Bronchial epithelial cell (primary cell): ENCODE data around the gene GNB5. TPM values are rescaled to one million over a fixed set of nuclear protein-coding genes. Genes with fewer than 3 reads are reported as not detected.
"Not testable (repeated sequence)": the region's sequence is repeated elsewhere in the genome, so short reads cannot be mapped to it uniquely, and the experiment has no call there.

Source experiments
- DNase-seq: peaks from one replicate; pipeline ENCODE4 v3.0.0-alpha.2; 2010; ENCODE audit warnings: low read depth
- FAIRE-seq: peaks from 2 replicates; lab custom pipeline; 2011; peaks lifted over from hg19 to GRCh38; lab: Jason Lieb, UNC
- H3K27me3 ChIP-seq: 2 replicates; pipeline ENCODE4 v1.5.1; 2011; ENCODE audit warnings: low read length; ENCODE audit not compliant: control insufficient read depth, insufficient read depth
- H3K36me3 ChIP-seq: 2 replicates; pipeline ENCODE4 v1.5.1; 2011; ENCODE audit warnings: low read length; ENCODE audit not compliant: control insufficient read depth, insufficient read depth
- H3K4me3 ChIP-seq: 2 replicates; pipeline ENCODE4 v1.5.1; 2011; ENCODE audit warnings: mild to moderate bottlenecking, low read depth, low read length, control low read depth
- total RNA-seq: library from RNA; depleted of rRNA; stranded (reverse); fragments of >200 nt; gene quantifications from 2 replicates; pipeline ENCODE4 v1.2.1, GENCODE V29; 2014
- TF ChIP-seq, protein P1 (sequence below): IDR thresholded peaks from 2 replicates; pipeline ENCODE4 v1.5.1; 2011; ENCODE audit warnings: mild to moderate bottlenecking, moderate library complexity, low read length, control low read depth, inconsistent platforms; ENCODE audit not compliant: insufficient read depth, severe bottlenecking

GNB5 gene
- total RNA-seq, 1 donor from 2014 or later = 46.1 TPM

DNA sequence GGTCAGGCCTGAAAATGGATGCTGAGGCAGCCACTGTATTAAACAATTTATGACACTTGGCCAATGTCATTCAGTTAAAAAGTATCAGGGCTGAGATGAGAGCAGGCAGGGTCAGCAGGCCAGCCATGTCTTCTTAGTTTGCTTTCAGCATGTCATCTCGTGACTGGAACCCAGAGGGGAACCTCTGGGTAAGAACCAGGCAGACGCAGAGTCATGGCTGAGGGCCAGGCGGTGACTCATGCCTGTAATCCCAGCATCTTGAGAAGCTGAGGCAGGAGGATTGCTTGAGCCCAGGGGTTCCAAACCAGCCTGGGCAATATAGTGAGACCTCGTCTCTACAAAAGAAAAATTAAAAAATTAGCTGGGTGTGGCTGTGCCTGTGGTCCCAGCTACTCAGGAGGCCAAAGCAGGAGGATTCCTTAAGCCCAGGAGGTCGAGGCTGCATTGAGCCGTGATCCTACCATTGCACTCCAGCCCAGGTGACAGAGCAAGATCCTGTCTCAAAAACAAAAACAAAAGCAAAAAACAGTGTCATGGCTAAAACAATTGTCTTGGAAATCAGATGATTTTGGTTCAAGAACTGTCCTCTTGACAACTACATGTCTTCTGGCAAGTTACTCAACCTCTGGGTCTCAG is 90.3 kb downstream of the GNB5 start:
- TF ChIP-seq, protein P1, sequence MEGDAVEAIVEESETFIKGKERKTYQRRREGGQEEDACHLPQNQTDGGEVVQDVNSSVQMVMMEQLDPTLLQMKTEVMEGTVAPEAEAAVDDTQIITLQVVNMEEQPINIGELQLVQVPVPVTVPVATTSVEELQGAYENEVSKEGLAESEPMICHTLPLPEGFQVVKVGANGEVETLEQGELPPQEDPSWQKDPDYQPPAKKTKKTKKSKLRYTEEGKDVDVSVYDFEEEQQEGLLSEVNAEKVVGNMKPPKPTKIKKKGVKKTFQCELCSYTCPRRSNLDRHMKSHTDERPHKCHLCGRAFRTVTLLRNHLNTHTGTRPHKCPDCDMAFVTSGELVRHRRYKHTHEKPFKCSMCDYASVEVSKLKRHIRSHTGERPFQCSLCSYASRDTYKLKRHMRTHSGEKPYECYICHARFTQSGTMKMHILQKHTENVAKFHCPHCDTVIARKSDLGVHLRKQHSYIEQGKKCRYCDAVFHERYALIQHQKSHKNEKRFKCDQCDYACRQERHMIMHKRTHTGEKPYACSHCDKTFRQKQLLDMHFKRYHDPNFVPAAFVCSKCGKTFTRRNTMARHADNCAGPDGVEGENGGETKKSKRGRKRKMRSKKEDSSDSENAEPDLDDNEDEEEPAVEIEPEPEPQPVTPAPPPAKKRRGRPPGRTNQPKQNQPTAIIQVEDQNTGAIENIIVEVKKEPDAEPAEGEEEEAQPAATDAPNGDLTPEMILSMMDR = no peak
- Histone ChIP-seq H3K27me3 (no peaks in the 10 kb centered on the region), H3K36me3 (no peaks in the 10 kb centered on the region), H3K4me3 (no peak overlapping the region)
- no peak for FAIRE-seq
- DNase-seq = peak; percentile 90

DNA sequence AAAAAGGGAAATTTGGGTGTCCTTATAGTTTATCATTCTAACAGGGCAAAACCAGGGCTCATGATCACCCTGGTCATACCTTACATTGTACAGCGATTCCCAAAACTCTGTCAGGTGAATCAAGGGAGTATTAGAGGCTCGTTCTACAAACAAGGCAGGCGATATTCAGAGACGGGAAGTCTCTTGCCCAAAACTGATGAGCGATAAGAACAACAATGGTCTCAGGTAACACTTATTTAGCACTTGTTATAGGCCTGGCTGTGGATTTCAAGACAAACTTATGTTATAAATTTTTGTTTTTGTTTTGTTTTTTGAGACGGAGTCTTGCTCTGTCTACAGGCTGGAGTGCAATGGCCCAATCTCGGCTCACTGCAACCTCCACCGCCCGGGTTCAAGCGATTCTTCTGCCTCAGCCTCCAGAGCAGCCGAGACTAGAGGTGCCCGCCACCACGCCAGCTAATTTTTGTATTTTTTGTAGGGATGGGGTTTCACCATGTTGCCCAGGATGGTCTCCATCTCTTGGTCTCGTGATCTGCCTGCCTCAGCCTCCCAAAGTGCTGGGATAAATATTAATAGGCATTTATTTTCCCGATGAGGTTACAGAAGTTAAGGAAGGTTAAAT is 91.4 kb downstream of the GNB5 start:
- FAIRE-seq (no peak), DNase-seq (no peak)
- TF ChIP-seq, protein P1 = no peak
- Histone ChIP-seq H3K4me3 (no peak overlapping the region), H3K36me3 (no peaks in the 10 kb centered on the region), H3K27me3 (no peaks in the 10 kb centered on the region)

DNA sequence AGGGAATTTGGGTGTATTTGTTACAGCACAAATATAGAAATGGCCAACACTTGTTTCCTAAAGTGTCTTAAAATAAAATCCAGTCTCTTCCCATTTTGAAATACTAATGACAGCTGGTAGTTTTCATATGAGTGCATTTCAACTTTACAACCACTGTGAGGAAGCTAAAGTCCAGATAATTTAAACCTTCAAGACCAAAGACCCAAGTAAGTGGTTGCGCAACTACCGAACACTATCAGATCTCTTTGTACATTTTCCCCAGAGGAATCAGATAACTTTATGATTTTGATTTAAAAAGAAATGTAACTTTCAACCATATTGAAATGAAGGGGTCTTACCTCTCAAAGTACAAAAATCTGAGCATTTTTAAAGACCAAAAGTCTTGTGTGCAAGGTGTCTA is 92.9 kb downstream of the GNB5 start:
- DNase-seq = no peak
- Histone ChIP-seq H3K4me3 (no peak overlapping the region), H3K27me3 (no peaks in the 10 kb centered on the region), H3K36me3 (no peaks in the 10 kb centered on the region)
- TF ChIP-seq, protein P1 = no peak
- no peak for FAIRE-seq

GRCh38 chr15:52097180-52097579 is 94.0 kb downstream of the GNB5 start:
- Histone ChIP-seq H3K27me3 (no peaks in the 10 kb centered on the region), H3K36me3 (no peaks in the 10 kb centered on the region), H3K4me3 (no peak overlapping the region)
- FAIRE-seq (no peak), DNase-seq (no peak)
- TF ChIP-seq, protein P1 = no peak

DNA sequence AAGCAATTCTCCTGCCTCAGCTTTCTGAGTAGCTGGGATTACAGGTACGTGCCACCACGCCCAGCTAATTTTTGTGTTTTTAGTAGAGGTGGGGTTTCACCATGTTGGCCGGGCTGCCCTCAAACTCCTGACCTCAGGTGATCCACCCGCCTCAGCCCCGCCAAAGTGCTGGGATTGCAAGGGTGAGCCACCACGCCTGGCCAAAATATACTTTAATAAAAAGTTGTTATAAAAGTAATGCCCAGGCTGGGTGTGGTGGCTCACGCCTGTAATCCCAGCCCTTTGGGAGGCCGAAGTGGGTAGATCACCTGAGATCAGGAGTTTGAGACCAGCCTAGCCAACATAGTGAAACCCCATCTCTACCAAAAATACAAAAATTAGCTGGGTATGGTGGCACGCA is 94.7 kb downstream of the GNB5 start:
- not testable (repeated sequence) for FAIRE-seq, DNase-seq, H3K4me3 ChIP-seq, H3K27me3 ChIP-seq, H3K36me3 ChIP-seq

- no peaks in the 10 kb centered on the region for H3K36me3 ChIP-seq
- FAIRE-seq (no peak), DNase-seq (peak; percentile 100)
- no peaks in the 10 kb centered on the region for H3K27me3 ChIP-seq
- no peak overlapping the region for H3K4me3 ChIP-seq
- TF ChIP-seq, protein P1 = no peak
These were observed 95.5 kb downstream of the GNB5 start for GRCh38 chr15:52095597-52096262.
